OCI-LY3 (cell line): ENCODE data around the gene PODNL1.

Experiments used
- H2AFZ ChIP-seq: fragments of 200-600, 300-600 bp; shearing (Covaris generic); 2 replicates; pipeline ENCODE4 v1.6.0; 2014; ENCODE audit warnings: antibody characterized with exemption, low read depth, low read length
- H3K27ac ChIP-seq: fragments of 200-600, 300-600 bp; sonication (generic); 2 replicates; pipeline ENCODE4 v1.5.1; 2014; ENCODE audit warnings: mild to moderate bottlenecking, low read length, moderate library complexity, mixed read lengths
- H3K27me3 ChIP-seq: fragments of 200-600, 300-600 bp; sonication (generic); 2 replicates; pipeline ENCODE4 v1.6.1; 2014; ENCODE audit warnings: low read depth, low read length, mixed read lengths
- H3K36me3 ChIP-seq: fragments of 200-600, 300-600 bp; sonication (generic); replicated peaks from 2 replicates; pipeline ENCODE3; 2014; ENCODE audit warnings: low read depth, low read length, mixed read lengths
- H3K4me1 ChIP-seq: fragments of 300-600, 200-600 bp; sonication (generic); 2 replicates; pipeline ENCODE4 v1.6.1; 2014; ENCODE audit warnings: low read length, mixed read lengths
- H3K4me2 ChIP-seq: fragments of 200-600, 300-600 bp; sonication (generic); 2 replicates; pipeline ENCODE4 v1.6.1; 2014; ENCODE audit warnings: low read length, mixed read lengths
- H3K4me3 ChIP-seq: fragments of 300-600, 200-600 bp; sonication (generic); 2 replicates; pipeline ENCODE4 v1.5.1; 2014; ENCODE audit warnings: antibody characterized with exemption, mild to moderate bottlenecking, low read length, moderate library complexity
- H3K79me2 ChIP-seq: fragments of 300-600, 200-600 bp; shearing (Covaris generic); 2 replicates; pipeline ENCODE4 v1.6.1; 2014; ENCODE audit warnings: mild to moderate bottlenecking, low read length, mixed read lengths
- H3K9ac ChIP-seq: fragments of 300-600, 200-600 bp; shearing (Covaris generic); 2 replicates; pipeline ENCODE4 v1.6.0; 2014; ENCODE audit warnings: mild to moderate bottlenecking, low read length, moderate library complexity
- H3K9me3 ChIP-seq: fragments of 200-600, 300-600 bp; shearing (Covaris generic); 2 replicates; pipeline ENCODE4 v1.6.1; 2014; ENCODE audit warnings: low read length, mixed read lengths; ENCODE audit not compliant: insufficient read depth
- H4K20me1 ChIP-seq: fragments of 200-600, 300-600 bp; sonication (generic); 2 replicates; pipeline ENCODE4 v1.6.1; 2016; ENCODE audit warnings: low read length, mixed read lengths; ENCODE audit not compliant: insufficient read depth
- EZH2phosphoT487 ChIP-seq: fragments of 200-600 bp; shearing (Covaris generic); IDR thresholded peaks from 2 replicates; pipeline ENCODE4 v1.6.1; 2018; ENCODE audit warnings: antibody characterized with exemption, mixed run types, low read depth
- TF ChIP-seq, protein P1 (sequence below): fragments of 200-600, 300-600 bp; sonication (generic); IDR thresholded peaks from 2 replicates; pipeline ENCODE4 v1.5.1; 2014; ENCODE audit warnings: antibody characterized with exemption, low read length, low read depth

Gene PODNL1

GRCh38 chr19:13982773-13983172, 44.6 kb upstream of the PODNL1 start:
- Histone ChIP-seq H2AFZ (no peak overlapping the region), H3K36me3 (peaks cover 3% of the 10 kb centered on the region), H3K4me3 (no peak overlapping the region), H3K9ac (no peak overlapping the region), H3K79me2 (no peaks in the 10 kb centered on the region), H4K20me1 (no peaks in the 10 kb centered on the region), H3K4me1 (peaks cover 28% of the 10 kb centered on the region), H3K9me3 (no peaks in the 10 kb centered on the region), H3K27me3 (no peaks in the 10 kb centered on the region), H3K4me2 (no peak overlapping the region), H3K27ac (no peak overlapping the region)
- TF ChIP-seq EZH2phosphoT487: no peak

DNA sequence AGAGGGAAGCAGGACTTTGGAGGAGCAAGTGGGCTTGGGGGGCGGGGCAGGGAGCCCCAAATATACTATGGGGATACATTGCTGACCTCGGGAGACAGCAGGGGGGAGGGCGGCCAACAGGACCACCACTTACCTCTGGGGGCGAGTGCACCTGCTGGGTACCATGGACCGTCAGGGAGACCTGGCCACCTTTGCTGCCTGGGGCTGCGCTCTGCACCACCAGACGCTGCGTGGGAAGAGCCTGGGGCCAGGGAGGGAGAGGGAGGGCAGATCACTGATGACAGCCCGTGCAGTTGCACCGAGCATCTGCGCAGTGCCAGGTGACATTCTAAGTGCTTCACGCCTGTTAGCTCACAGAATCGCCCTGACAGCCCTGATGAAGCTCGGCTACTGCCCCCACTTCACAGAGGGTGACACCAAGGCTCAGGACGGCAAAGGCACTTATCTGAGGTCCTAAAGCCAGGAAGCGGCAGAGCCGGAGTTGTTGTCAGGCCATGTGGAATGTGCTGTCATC, 43.8 kb upstream of the PODNL1 start:
- Histone ChIP-seq H3K4me1 (peaks cover 21% of the 10 kb centered on the region), H3K9ac (no peak overlapping the region), H3K79me2 (no peaks in the 10 kb centered on the region), H3K27me3 (no peaks in the 10 kb centered on the region), H3K4me2 (no peak overlapping the region), H3K4me3 (no peak overlapping the region), H2AFZ (no peak overlapping the region), H4K20me1 (no peaks in the 10 kb centered on the region), H3K27ac (no peak overlapping the region), H3K9me3 (no peaks in the 10 kb centered on the region), H3K36me3 (peaks cover 3% of the 10 kb centered on the region)
- TF ChIP-seq EZH2phosphoT487: no peak
- TF ChIP-seq, protein P1, sequence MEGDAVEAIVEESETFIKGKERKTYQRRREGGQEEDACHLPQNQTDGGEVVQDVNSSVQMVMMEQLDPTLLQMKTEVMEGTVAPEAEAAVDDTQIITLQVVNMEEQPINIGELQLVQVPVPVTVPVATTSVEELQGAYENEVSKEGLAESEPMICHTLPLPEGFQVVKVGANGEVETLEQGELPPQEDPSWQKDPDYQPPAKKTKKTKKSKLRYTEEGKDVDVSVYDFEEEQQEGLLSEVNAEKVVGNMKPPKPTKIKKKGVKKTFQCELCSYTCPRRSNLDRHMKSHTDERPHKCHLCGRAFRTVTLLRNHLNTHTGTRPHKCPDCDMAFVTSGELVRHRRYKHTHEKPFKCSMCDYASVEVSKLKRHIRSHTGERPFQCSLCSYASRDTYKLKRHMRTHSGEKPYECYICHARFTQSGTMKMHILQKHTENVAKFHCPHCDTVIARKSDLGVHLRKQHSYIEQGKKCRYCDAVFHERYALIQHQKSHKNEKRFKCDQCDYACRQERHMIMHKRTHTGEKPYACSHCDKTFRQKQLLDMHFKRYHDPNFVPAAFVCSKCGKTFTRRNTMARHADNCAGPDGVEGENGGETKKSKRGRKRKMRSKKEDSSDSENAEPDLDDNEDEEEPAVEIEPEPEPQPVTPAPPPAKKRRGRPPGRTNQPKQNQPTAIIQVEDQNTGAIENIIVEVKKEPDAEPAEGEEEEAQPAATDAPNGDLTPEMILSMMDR: no peak

DNA sequence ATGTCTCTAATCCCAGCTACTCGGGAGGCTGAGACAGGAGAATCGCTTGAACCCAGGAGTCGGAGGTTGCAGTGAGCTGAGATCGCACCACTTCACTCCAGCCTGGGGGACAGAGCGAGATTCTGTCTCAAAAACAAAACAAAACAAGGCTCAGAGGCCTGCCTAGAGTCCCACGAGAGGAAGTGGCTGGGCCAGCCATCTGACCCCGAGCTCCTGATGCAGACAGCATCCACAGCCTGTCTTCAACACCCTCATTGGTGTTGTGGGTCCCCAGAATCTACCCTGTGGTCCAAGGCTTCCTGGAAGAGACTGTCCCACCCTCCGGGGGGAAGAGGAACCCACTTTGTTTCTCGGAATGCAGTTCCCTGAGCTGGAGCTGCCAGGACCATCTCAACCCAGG, 43.2 kb upstream of the PODNL1 start:
- no peaks in the 10 kb centered on the region for H3K79me2 ChIP-seq
- peaks cover 16% of the 10 kb centered on the region for H3K4me1 ChIP-seq
- no peaks in the 10 kb centered on the region for H3K9me3 ChIP-seq
- no peaks in the 10 kb centered on the region for H4K20me1 ChIP-seq
- H2AFZ ChIP-seq: no peak overlapping the region
- no peak overlapping the region for H3K27ac ChIP-seq
- no peak overlapping the region for H3K4me3 ChIP-seq
- TF ChIP-seq, protein P1: no peak
- TF ChIP-seq EZH2phosphoT487: no peak
- no peaks in the 10 kb centered on the region for H3K27me3 ChIP-seq
- H3K9ac ChIP-seq: no peak overlapping the region
- H3K36me3 ChIP-seq: peaks cover 3% of the 10 kb centered on the region
- no peak overlapping the region for H3K4me2 ChIP-seq

GRCh38 chr19:13981021-13981420, 42.8 kb upstream of the PODNL1 start:
- peaks cover 3% of the 10 kb centered on the region for H3K36me3 ChIP-seq
- no peaks in the 10 kb centered on the region for H3K27me3 ChIP-seq
- H3K4me3 ChIP-seq: no peak overlapping the region
- H4K20me1 ChIP-seq: no peaks in the 10 kb centered on the region
- H3K9me3 ChIP-seq: no peaks in the 10 kb centered on the region
- H3K9ac ChIP-seq: no peak overlapping the region
- H2AFZ ChIP-seq: no peak overlapping the region
- no peaks in the 10 kb centered on the region for H3K79me2 ChIP-seq
- H3K27ac ChIP-seq: no peak overlapping the region
- H3K4me2 ChIP-seq: no peak overlapping the region
- H3K4me1 ChIP-seq: peaks cover 13% of the 10 kb centered on the region
- TF ChIP-seq, protein P1: no peak
- TF ChIP-seq EZH2phosphoT487: no peak
